Gastrocnemius medialis (tissue), 4 donors: Measurements from ENCODE around the gene IRAK1. TPM values are rescaled to one million over a fixed set of nuclear protein-coding genes. Genes with fewer than 3 reads are reported as not detected.
A peak's percentile ranks its signal among the peaks of the same experiment; 100 is the strongest.

Experiments
- ATAC-seq, 2 donors: fragments of 150-250 bp; one replicate each; pipeline ENCODE4 v1.9.1; 2016
- DNase-seq, 2 donors: peaks; one replicate each; pipeline ENCODE4 v3.0.0-alpha.2; 2019
- H3K27ac ChIP-seq, 4 donors: fragments of 200-600 bp; sonication (generic); 1 replicate in 1 of 4; 2 replicates in 3 of 4; pipeline ENCODE4 v1.5.1; 2016 to 2018; ENCODE audit warnings: mild to moderate bottlenecking in 2 of 4, moderate library complexity in 1 of 4
- H3K27me3 ChIP-seq, 3 donors: fragments of 200-600 bp; sonication (generic) in 2 of 3; 1 replicate in 1 of 3; 2 replicates in 2 of 3; pipeline versions ENCODE4 v1.5.1 to v1.6.0; 2016 to 2019; ENCODE audit warnings: mild to moderate bottlenecking in 1 of 3, moderate library complexity in 1 of 3
- H3K36me3 ChIP-seq, 2 donors: fragments of 200-600 bp; sonication (generic) in 1 of 2; one replicate each; pipeline ENCODE4 v1.5.1; 2017 to 2018
- H3K4me1 ChIP-seq, 2 donors: fragments of 200-600 bp; sonication (generic) in 1 of 2; one replicate each; pipeline ENCODE4 v1.5.1; 2016 to 2017; ENCODE audit warnings: mild to moderate bottlenecking in 2 of 2
- H3K4me3 ChIP-seq, 4 donors: fragments of 200-600 bp; sonication (generic) in 3 of 4; 1 replicate in 1 of 4; 2 replicates in 3 of 4; pipeline ENCODE4 v1.5.1; 2016 to 2019; ENCODE audit warnings: mild to moderate bottlenecking in 2 of 4
- H3K9me3 ChIP-seq, 3 donors: fragments of 200-600 bp; sonication (generic) in 2 of 3; 1 replicate in 1 of 3; 2 replicates in 2 of 3; pipeline ENCODE4 v1.5.1; 2016 to 2019
- POLR2A ChIP-seq, 2 donors: fragments of 450-650 bp; IDR thresholded peaks; one replicate each; pipeline ENCODE4 v1.6.1; 2017; ENCODE audit warnings: antibody characterized with exemption in 2 of 2, mild to moderate bottlenecking in 2 of 2, moderate library complexity in 2 of 2
- in situ Hi-C, 4 donors: fragments of 200-750 bp; cut with MboI; loops; one replicate each; pipeline versions ENCODE4 v1.15.0 to v1.8.0; 2017; ENCODE audit warnings: low sequenced_read_pairs in 4 of 4
- intact Hi-C: fragments of 100-400 bp; cut with DNase I; formaldehyde crosslinking; loops from one replicate; pipeline ENCODE4 v1.15.1; 2023; ENCODE audit warnings: low total_unique reads
- total RNA-seq, 4 donors: library from RNA; depleted of rRNA; stranded (reverse); fragments of >200 nt; gene quantifications; one replicate each; pipeline versions ENCODE4 v1.1.0 to v1.2.3, GENCODE V29; 2016
- TF ChIP-seq, protein P1 (sequence below), 5 experiments: fragments of 450-650 bp in 3 of 5; fragments of 200-600 bp in 2 of 5; sonication (generic) in 2 of 5; IDR thresholded peaks in 4 of 5; conservative IDR thresholded peaks in 1 of 5; 1 replicate in 4 of 5; 2 replicates in 1 of 5; pipeline ENCODE4 v1.5.1; 2016 to 2019; ENCODE audit warnings: antibody characterized with exemption in 5 of 5, mild to moderate bottlenecking in 3 of 5, moderate library complexity in 3 of 5

The IRAK1 gene
- total RNA-seq, 4 donors from 2014 or later: 73.9 to 157 (median 115) TPM

DNA sequence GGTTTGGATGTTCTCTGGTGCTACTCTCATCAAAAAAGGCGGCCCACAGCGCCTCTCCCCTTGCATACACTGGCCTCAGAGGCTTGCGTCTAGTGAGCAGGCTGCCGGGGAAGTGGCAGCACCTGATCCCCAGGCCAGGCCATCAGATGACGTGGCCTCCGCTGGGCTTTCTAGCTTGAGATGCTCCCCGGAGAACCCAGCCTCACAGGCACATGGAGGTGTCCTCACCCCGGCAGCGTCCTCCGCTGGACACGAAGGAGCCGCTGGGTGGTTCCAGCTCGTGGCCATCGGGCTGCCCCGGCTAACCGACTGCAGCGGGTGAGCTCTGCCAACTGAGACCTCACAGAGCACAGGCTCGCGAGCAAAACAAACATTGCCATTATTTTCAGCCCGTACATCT, 12.8 kb downstream of the IRAK1 start:
- intact Hi-C loops: no loop called here
- Histone ChIP-seq H3K4me3 (no peak overlapping the region), H3K36me3 (no peaks in the 10 kb centered on the region), H3K27me3 (no peaks in the 10 kb centered on the region), H3K4me1 (peaks cover 3 to 6% of the 10 kb centered on the region in 2 donors), H3K9me3 (no peaks in the 10 kb centered on the region), H3K27ac (no peak overlapping the region)
- in situ Hi-C loops: no loop called here
- ATAC-seq: no peak
- TF ChIP-seq, protein P1, sequence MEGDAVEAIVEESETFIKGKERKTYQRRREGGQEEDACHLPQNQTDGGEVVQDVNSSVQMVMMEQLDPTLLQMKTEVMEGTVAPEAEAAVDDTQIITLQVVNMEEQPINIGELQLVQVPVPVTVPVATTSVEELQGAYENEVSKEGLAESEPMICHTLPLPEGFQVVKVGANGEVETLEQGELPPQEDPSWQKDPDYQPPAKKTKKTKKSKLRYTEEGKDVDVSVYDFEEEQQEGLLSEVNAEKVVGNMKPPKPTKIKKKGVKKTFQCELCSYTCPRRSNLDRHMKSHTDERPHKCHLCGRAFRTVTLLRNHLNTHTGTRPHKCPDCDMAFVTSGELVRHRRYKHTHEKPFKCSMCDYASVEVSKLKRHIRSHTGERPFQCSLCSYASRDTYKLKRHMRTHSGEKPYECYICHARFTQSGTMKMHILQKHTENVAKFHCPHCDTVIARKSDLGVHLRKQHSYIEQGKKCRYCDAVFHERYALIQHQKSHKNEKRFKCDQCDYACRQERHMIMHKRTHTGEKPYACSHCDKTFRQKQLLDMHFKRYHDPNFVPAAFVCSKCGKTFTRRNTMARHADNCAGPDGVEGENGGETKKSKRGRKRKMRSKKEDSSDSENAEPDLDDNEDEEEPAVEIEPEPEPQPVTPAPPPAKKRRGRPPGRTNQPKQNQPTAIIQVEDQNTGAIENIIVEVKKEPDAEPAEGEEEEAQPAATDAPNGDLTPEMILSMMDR (IDR thresholded peaks at IDR 0.05 in 4 of 5, conservative IDR thresholded peaks at IDR 0.05 in 1 of 5): no peak
- TF ChIP-seq POLR2A (IDR thresholded peaks at IDR 0.05): no peak
- no peak for DNase-seq

DNA sequence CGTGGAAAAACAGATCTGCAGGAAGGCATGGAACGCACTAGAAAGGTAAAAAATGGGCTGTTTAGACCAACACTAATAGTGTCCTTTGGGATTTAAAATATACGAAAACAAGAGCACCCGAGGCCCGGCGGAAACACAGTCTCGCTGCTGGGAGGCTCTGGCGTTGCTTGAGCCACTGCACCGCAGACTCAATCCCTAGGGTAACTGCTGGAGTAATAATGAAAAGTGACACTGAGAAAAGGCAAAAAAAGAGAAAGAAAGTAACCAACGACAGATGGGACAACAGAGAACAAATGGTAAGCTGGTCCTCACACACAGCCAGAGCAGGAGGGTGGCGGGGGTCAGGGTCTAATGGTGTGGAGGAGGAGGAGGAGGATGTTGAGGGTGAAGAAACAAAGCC, 15.4 kb downstream of the IRAK1 start:
- DNase-seq (no peak), ATAC-seq (no peak)
- H3K4me3 ChIP-seq: no peak overlapping the region
- TF ChIP-seq POLR2A (IDR thresholded peaks at IDR 0.05): no peak
- TF ChIP-seq, protein P1 (IDR thresholded peaks at IDR 0.05 in 4 of 5, conservative IDR thresholded peaks at IDR 0.05 in 1 of 5): no peak
- no peak overlapping the region for H3K27ac ChIP-seq
- no peaks in the 10 kb centered on the region for H3K27me3 ChIP-seq
- peaks cover 0 to 6% of the 10 kb centered on the region in 2 donors for H3K4me1 ChIP-seq
- H3K9me3 ChIP-seq: no peaks in the 10 kb centered on the region
- H3K36me3 ChIP-seq: no peaks in the 10 kb centered on the region
- intact Hi-C loops (no loop called here), in situ Hi-C loops (no loop called here)

DNA sequence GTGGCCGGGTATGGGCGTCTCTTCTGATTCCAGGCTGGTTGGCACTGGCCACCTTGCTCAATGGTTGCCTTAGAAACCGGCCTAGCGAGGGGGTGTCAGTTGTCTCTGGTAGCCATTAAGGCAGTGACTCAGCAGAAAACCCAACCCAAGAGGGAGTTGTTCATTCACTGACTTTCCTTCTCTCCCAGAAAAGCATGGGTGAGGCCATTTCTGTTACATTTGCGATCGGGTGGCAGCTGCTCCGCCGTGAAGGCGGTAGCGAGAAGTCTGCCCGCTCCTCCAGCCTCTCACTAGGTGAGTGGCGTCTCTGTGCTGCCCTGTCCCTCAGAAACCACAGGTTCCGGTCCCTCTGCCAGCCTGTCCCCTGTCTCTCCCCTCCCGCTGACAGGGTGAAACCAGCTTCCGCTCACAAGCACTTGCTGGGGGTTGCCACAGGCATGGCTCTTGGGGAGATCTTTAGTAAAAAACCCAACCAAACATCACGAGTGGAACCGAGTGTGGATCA, 17.4 kb downstream of the IRAK1 start:
- intact Hi-C loops: no loop called here
- in situ Hi-C loops: no loop called here
- DNase-seq (peak in 1 of 2 donors; percentile 53), ATAC-seq (peak in 1 of 2 donors; percentile 87)
- no peak for TF ChIP-seq POLR2A (IDR thresholded peaks at IDR 0.05)
- TF ChIP-seq, protein P1 (IDR thresholded peaks at IDR 0.05 in 4 of 5, conservative IDR thresholded peaks at IDR 0.05 in 1 of 5): no peak
- Histone ChIP-seq H3K4me3 (peak overlapping the region in 1 of 4 donors; percentile 10), H3K36me3 (no peaks in the 10 kb centered on the region), H3K4me1 (no peaks in the 10 kb centered on the region), H3K27ac (peak overlapping the region in 2 of 4 donors; percentile 23 to 52), H3K9me3 (no peaks in the 10 kb centered on the region), H3K27me3 (no peaks in the 10 kb centered on the region)

DNA sequence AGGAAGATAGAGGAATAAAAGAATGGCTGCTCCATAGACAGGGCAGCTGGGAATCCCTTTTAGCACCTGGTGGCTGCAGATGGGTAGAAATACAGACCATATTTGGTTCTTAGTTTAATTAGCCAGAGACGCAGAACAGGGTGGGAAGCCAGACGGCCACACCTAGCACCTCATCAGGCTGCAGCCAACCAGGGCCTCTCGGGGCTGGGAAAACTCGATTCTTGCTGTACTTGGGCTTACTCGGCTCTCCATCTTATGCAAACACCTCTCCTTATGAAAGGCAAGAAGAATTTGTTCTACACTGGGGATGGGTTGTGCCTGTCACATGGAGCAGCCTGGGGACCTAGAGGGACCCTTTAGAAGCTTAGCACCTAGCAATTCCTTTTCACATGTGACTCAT, 19.7 kb downstream of the IRAK1 start:
- ATAC-seq: no peak
- Histone ChIP-seq H3K4me3 (no peak overlapping the region), H3K36me3 (no peaks in the 10 kb centered on the region), H3K4me1 (no peaks in the 10 kb centered on the region), H3K27me3 (no peaks in the 10 kb centered on the region), H3K9me3 (no peaks in the 10 kb centered on the region), H3K27ac (no peak overlapping the region)
- TF ChIP-seq, protein P1 (IDR thresholded peaks at IDR 0.05 in 4 of 5, conservative IDR thresholded peaks at IDR 0.05 in 1 of 5): no peak
- no peak for TF ChIP-seq POLR2A (IDR thresholded peaks at IDR 0.05)
- in situ Hi-C loops: no loop called here
- no peak for DNase-seq
- intact Hi-C loops: no loop called here
